ENCODE results near the gene SLC9C1. TPM values are rescaled to one million over a fixed set of nuclear protein-coding genes. Genes with fewer than 3 reads are reported as not detected.

Gene SLC9C1
- total RNA-seq, 1 donor from 2014 or later: not detected

GRCh38 chr3:112101916-112102315 is 192.1 kb downstream of the SLC9C1 start:
- DNase-seq (ENCODE audit: low read depth): peak; percentile 86
- no peak overlapping the region for H3K4me3 ChIP-seq (ENCODE audit: low read depth, low read length)
- TF ChIP-seq CTCF (conservative IDR thresholded peaks at IDR 0.05; ENCODE audit: low read depth, low read length): no peak

GRCh38 chr3:112097378-112097777 is 196.6 kb downstream of the SLC9C1 start:
- DNase-seq (ENCODE audit: low read depth): peak; percentile 98
- no peak for TF ChIP-seq CTCF (conservative IDR thresholded peaks at IDR 0.05; ENCODE audit: low read depth, low read length)
- no peak overlapping the region for H3K4me3 ChIP-seq (ENCODE audit: low read depth, low read length)

GRCh38 chr3:112096176-112096575 is 197.8 kb downstream of the SLC9C1 start:
- no peak for TF ChIP-seq CTCF (conservative IDR thresholded peaks at IDR 0.05; ENCODE audit: low read depth, low read length)
- H3K4me3 ChIP-seq (ENCODE audit: low read depth, low read length): no peak overlapping the region
- DNase-seq (ENCODE audit: low read depth): no peak

GRCh38 chr3:112095731-112096130 is 198.3 kb downstream of the SLC9C1 start:
- no peak for DNase-seq (ENCODE audit: low read depth)

GRCh38 chr3:112093180-112093522 is 200.9 kb downstream of the SLC9C1 start:
- DNase-seq (ENCODE audit: low read depth): no peak
- H3K4me3 ChIP-seq (ENCODE audit: low read depth, low read length): no peak overlapping the region
- TF ChIP-seq CTCF (conservative IDR thresholded peaks at IDR 0.05; ENCODE audit: low read depth, low read length): no peak

More at GRCh38 chr3:112095731-112096130, 198.3 kb downstream of the SLC9C1 start:
- TF ChIP-seq CTCF (conservative IDR thresholded peaks at IDR 0.05; ENCODE audit: low read depth, low read length): no peak
- no peak overlapping the region for H3K4me3 ChIP-seq (ENCODE audit: low read depth, low read length)

GRCh38 chr3:112092496-112093179 is 201.4 kb downstream of the SLC9C1 start:
- TF ChIP-seq CTCF (conservative IDR thresholded peaks at IDR 0.05; ENCODE audit: low read depth, low read length): no peak
- H3K4me3 ChIP-seq (ENCODE audit: low read depth, low read length): peak overlapping the region; percentile 33
- DNase-seq (ENCODE audit: low read depth): peak; percentile 79
